GM19351 (cell line): ENCODE measurements around the gene DAND5.

Source experiments
- ATAC-seq: cut with Tn5 transposase; IDR thresholded peaks from one replicate; pipeline ENCODE4 v1.9.1; 2021; ENCODE audit warnings: mild to moderate bottlenecking, moderate library complexity; ENCODE audit not compliant: unreplicated experiment

DAND5 gene

DNA sequence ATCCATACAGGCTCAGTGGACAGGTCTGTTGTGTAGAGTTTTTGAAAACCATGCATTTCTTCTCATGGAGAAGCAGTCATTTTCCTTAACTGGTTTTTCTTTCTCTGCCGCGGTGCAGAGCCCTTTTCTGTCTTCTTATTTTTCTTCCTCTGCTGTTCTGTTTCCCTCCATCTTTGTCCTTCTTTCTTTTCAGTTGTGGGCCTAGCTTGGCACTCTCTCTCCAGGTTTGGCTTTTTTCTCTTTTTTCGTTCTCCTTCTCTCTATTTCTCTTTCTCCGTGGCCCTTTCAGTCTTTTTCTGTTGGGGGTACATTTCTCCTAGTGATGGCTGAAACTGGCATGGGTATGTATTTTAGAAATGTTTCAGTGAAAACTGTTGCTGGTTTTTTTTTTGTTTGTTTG, 50.0 kb downstream of the DAND5 start:
- ATAC-seq: no peak

DNA sequence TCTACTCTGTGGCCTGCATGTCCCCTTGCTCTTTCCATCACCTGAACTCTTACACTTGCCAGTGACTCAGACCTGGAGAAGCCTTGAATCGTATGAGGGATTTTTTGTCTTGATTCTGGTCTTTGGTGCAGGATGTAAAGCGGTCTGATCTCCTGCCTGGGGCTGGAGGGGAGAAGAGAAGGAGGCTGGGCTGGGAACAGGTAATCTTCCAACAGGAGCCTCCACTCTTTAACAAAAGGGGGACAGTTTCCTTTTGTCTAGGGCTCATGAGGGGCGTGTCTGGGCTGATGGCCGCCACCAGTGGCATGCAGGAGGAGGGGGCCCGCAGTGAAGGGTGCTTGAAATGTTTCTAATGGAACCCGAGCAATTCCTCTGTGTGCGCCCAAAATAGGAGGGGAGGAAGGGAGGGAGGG, 50.6 kb downstream of the DAND5 start:
- ATAC-seq: no peak

DNA sequence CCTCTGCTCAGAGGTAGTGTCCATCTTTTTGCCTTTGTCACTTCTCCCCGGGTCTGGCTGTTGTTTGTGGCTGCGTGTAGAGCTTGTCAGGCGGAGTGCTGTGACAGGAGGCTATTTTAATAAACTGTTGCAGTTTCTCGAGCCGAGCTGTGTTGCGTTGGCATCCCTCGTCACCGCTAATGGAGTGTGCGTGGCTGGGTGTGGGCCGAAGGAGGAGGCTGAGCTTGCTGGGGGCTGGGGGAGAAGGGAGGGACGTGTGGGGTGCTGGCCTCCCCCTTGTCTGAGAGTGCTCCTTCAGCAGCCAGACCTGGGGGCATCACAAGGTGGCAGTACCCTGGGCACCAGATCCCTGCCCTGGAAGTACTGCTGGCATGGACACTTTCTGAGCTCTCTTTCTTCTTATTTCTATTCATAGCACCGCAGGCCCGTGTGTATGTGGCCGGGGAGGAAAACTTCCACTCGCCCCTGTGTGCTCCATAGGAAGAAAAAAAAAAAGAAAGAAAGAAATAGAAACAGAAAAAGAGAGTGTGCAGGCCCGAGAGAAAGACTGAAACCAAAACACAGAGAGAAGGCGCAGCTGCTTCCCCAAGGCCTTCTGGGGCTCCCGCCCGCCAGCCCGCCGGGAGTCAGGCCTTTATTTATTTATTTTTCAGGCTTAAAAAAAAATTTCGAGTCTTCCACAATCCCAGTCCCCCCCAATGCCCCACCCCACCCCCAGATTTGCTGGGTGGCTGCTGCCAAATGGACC, 52.9 kb downstream of the DAND5 start:
- ATAC-seq: no peak

DNA sequence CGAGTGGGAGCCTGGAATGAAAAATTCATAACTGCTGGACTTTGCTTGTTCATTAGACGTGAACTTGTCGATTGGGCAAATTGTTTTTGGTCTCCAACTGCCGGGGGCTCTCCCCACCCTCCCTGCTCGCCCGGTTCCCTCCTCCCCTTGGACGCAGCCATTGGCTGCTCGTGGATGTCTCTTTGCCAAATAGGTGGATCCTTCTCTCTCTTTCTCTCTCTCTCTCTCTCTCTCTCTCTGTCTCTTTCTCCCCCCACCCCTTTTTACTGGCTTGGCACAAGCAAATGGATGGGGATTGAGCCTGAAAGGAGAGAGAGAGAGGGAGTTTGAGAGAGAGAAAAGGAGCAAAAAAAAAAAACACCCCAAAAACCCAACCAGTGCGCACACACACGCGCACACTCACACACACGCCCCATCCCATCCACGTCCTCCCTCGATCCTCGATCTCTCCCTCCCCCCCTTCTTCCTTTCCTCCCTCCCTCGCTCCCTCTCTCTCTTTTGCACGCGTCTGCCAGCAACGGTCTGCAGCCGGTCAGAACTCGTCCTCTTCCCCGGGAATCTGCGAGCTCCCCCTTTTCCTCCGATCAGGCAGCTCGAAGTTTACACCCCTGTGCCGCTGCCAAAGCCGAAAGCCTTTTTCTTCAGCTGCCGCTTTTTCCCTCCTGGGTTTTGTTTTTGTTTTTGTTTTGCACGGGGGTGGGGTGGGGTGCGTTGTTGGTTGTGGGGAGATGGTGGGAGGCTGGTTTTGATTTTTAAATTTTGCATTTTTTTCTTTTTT, 53.7 kb downstream of the DAND5 start:
- ATAC-seq: no peak

DNA sequence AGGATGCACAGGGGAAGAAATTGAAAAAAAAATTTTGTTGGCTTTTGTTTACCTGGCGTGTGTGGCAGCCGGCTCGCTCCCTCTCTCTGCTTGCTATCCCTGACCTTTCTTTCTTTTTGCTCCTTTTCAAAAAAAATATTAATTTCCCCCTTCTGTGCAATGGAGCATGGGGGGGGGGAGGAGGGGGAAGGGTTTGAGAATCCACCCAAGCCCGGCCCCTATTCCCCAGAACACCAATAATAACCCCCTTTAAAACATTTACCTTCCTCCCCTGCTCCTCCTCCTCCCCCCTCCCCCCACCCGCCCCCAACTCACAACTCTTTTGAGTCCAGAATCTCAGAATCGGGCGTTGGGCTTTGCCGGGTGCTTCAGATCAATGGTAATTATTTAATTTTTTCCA, 54.3 kb downstream of the DAND5 start:
- ATAC-seq: no peak
